ENCODE results near the gene HOXA6. TPM values are rescaled to one million over a fixed set of nuclear protein-coding genes. Genes with fewer than 3 reads are reported as not detected.

HOXA6 gene
- total RNA-seq, 1 experiment from 2014 or later: not detected

DNA sequence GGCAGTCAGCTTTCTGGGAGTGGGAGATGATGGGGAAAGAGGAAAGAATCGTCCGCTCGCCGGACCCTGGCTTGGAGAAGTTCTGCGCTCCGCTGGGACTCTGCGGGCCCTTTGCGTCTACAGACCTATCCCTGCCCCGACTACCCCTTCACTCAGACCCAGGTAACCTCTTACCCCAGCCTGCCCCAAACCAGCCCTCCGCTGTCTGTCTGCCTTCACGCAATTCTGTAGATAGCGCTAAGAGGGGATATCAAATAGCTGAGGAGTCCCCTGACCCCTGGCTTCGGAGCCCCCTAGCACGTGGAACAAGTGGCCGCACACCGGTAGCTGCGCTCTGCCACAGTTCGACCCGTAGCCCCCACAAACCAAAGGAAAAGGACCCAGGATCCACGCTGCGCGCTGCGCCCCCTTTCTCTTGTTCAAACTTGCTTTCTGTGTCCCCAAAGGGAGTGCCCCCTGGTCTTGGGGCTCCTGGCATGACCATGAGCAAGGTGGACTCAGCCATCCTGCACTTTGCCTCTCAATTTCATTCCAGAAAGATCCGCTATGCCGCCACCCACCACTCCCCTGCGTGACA lies 24.0 kb downstream of the HOXA6 start:
- Histone ChIP-seq H3K9ac (ENCODE audit: extremely low read depth, insufficient read length, low read length) (no peak overlapping the region), H4K91ac (ENCODE audit: insufficient read length, low read depth, low read length) (no peak overlapping the region), H3K18ac (ENCODE audit: insufficient read length, low read depth, low read length) (no peak overlapping the region), H2BK5ac (ENCODE audit: insufficient read length, low read length) (no peak overlapping the region), H2BK12ac (ENCODE audit: insufficient read length, low read depth, low read length) (no peak overlapping the region), H2BK120ac (ENCODE audit: low read depth, low read length, poor library complexity, severe bottlenecking) (no peak overlapping the region), H3K4ac (ENCODE audit: low read depth, low read length) (no peak overlapping the region), H2AK5ac (ENCODE audit: insufficient read length, low read length) (no peak overlapping the region), H3K27ac (ENCODE audit: insufficient read length, low read depth, low read length) (no peak overlapping the region), H2BK20ac (ENCODE audit: low read depth, low read length, poor library complexity, severe bottlenecking) (no peak overlapping the region), H3K4me2 (ENCODE audit: insufficient read depth, insufficient read length, low read length) (no peak overlapping the region), H3K56ac (ENCODE audit: insufficient read length, low read depth, low read length) (no peak overlapping the region), H4K20me1 (ENCODE audit: control insufficient read depth, insufficient read depth, insufficient read length) (peaks cover 2% of the 10 kb centered on the region), H4K8ac (replicated peaks; ENCODE audit: insufficient read length, low read depth, low read length) (no peak overlapping the region), H2AFZ (ENCODE audit: low read length) (no peak overlapping the region), H3K9me3 (ENCODE audit: control insufficient read depth, low read depth, low read length) (no peaks in the 10 kb centered on the region), H3K23me2 (ENCODE audit: insufficient read length, low read depth, low read length, poor library complexity, severe bottlenecking) (no peaks in the 10 kb centered on the region), H4K5ac (ENCODE audit: insufficient read length, low read depth, low read length) (no peak overlapping the region), H3K79me2 (ENCODE audit: insufficient read depth, low read length) (no peaks in the 10 kb centered on the region), H3K79me1 (ENCODE audit: insufficient read depth, low read depth, low read length, poor library complexity, severe bottlenecking) (no peaks in the 10 kb centered on the region), H2BK15ac (ENCODE audit: low read depth, low read length) (no peak overlapping the region), H3K27me3 (ENCODE audit: insufficient read depth, low read length) (peaks cover 100% of the 10 kb centered on the region), H3K4me1 (ENCODE audit: insufficient read depth, low read length) (no peaks in the 10 kb centered on the region), H3K23ac (ENCODE audit: insufficient read length, low read depth, low read length) (no peak overlapping the region), H3K14ac (ENCODE audit: insufficient read depth, low read length) (no peak overlapping the region), H3T11ph (ENCODE audit: low read length) (no peak overlapping the region)
- no peak overlapping the region for H3K27ac Mint-ChIP-seq
- peaks cover 100% of the 10 kb centered on the region for H3K27me3 Mint-ChIP-seq (ENCODE audit: low read depth)
- H3K4me3 Mint-ChIP-seq: no peak overlapping the region
- peaks cover 0 to 5% (median 0%) of the 10 kb centered on the region in 3 experiments; a peak in 2 of 7 replicates for H3K36me3 Mint-ChIP-seq (ENCODE audit: insufficient read depth in 1 of 3, low read depth in 3 of 3)
- no peak for DNase-seq
- H3K4me1 Mint-ChIP-seq: peaks cover 0 to 10% of the 10 kb centered on the region in 2 experiments; a peak in 1 of 4 replicates
- no CpG with 5 or more reads among the region's 26 CpGs for WGBS (ENCODE audit: extremely low coverage, insufficient read length, low lambda C conversion rate)
- H3K9me3 Mint-ChIP-seq: peaks cover 9 to 13% of the 10 kb centered on the region in 2 experiments; a peak in 4 of 5 replicates
- TF ChIP-seq, protein P1, sequence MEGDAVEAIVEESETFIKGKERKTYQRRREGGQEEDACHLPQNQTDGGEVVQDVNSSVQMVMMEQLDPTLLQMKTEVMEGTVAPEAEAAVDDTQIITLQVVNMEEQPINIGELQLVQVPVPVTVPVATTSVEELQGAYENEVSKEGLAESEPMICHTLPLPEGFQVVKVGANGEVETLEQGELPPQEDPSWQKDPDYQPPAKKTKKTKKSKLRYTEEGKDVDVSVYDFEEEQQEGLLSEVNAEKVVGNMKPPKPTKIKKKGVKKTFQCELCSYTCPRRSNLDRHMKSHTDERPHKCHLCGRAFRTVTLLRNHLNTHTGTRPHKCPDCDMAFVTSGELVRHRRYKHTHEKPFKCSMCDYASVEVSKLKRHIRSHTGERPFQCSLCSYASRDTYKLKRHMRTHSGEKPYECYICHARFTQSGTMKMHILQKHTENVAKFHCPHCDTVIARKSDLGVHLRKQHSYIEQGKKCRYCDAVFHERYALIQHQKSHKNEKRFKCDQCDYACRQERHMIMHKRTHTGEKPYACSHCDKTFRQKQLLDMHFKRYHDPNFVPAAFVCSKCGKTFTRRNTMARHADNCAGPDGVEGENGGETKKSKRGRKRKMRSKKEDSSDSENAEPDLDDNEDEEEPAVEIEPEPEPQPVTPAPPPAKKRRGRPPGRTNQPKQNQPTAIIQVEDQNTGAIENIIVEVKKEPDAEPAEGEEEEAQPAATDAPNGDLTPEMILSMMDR (conservative IDR thresholded peaks at IDR 0.05): no peak

Data from H9 (cell line).